Hematopoietic multipotent progenitor cell (in vitro differentiated cells): ENCODE data around the gene ATXN1. TPM values are rescaled to one million over a fixed set of nuclear protein-coding genes. Genes with fewer than 3 reads are reported as not detected.

Experiments
- DNase-seq, 3 donors: peaks; one replicate each; pipeline ENCODE4 v3.0.0-alpha.2; 2011 to 2015; ENCODE audit warnings: low read depth in 2 of 3, low spot score in 2 of 3
- total RNA-seq: library from RNA; depleted of rRNA; stranded (reverse); fragments of >200 nt; gene quantifications from one replicate; pipeline ENCODE4 v1.2.3, GENCODE V29; 2012

ATXN1 gene
- total RNA-seq, 1 donor: 52.0 TPM

GRCh38 chr6:16257999-16258708, 503.1 kb downstream of the ATXN1 start:
- no peak for DNase-seq

DNA sequence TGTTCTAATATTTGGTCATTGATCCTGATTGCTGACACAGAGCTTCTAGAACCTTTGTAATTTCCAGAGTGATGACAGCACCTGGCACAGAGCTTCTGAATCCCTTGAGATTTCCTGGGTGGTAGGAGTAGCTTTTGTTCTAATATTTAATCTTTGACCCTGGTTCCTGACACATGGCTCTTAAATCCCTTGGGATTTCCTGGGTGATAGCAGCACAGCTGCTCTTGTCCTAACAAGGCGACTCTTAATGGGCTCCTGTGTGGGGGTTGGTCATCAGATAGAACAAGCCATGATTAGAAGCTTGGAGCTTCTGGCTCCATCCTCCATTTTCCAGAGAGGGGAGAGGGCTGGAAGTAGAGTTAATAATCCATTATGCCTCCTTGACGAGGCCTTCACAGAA, 504.5 kb downstream of the ATXN1 start:
- DNase-seq: no peak

DNA sequence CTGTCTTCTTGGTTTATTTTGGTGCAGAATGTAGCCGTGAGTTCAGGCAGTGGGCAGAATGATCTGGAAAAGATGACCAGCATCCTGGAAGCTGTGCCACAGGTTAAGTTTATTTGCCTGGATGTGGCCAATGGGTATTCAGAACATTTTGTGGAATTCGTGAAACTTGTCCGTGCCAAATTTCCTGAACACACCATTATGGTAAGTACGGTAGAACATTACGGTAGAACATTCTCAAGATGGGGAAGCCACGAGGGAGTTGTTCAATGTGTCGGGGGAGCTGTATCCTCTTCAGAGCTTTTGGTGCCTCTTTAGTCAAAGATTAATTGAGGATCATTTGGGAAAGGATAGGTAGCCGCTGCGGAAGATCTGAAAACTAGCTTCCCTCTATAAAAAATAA, 506.7 kb downstream of the ATXN1 start:
- no peak for DNase-seq

GRCh38 chr6:16253399-16254144, 507.7 kb downstream of the ATXN1 start:
- DNase-seq: no peak

- no peak for DNase-seq
Measured at GRCh38 chr6:16252686-16253299, 508.5 kb downstream of the ATXN1 start.

- no peak for DNase-seq
Measured at GRCh38 chr6:16251706-16252105, 509.6 kb downstream of the ATXN1 start.

- no peak for DNase-seq
Measured at GRCh38 chr6:16249971-16250370, 511.3 kb downstream of the ATXN1 start.
